Measurements from ENCODE around the gene THG1L.

The THG1L gene

GRCh38 chr5:157761690-157762621, 30.7 kb downstream of the THG1L start:
- DNase-seq: peak; percentile 77

GRCh38 chr5:157764531-157764930, 33.3 kb downstream of the THG1L start:
- DNase-seq: no peak

GRCh38 chr5:157766442-157766841, 35.2 kb downstream of the THG1L start:
- DNase-seq: no peak

- no peak for DNase-seq
These were observed 35.7 kb downstream of the THG1L start for GRCh38 chr5:157766902-157767301.

- DNase-seq: no peak
These were observed 36.5 kb downstream of the THG1L start for GRCh38 chr5:157767689-157768088.

- DNase-seq: no peak
These were observed 39.4 kb downstream of the THG1L start for GRCh38 chr5:157770665-157771064.

- DNase-seq: peak; percentile 4
These were observed 40.9 kb downstream of the THG1L start for GRCh38 chr5:157772127-157772526.

GRCh38 chr5:157778121-157778805, 47.0 kb downstream of the THG1L start:
- peak; percentile 81 for DNase-seq

GRCh38 chr5:157779221-157779620, 48.0 kb downstream of the THG1L start:
- DNase-seq: no peak

GRCh38 chr5:157785801-157786200, 54.6 kb downstream of the THG1L start:
- peak; percentile 53 for DNase-seq
